GM11168 (cell line): Measurements from ENCODE around the gene KCTD20.

Experiments
- in situ Hi-C: fragments of 300-500 bp; cut with MboI; formaldehyde crosslinking; loops from one replicate; pipeline ENCODE4 v1.12.0; 2022; ENCODE audit warnings: low sequenced_read_pairs; ENCODE audit not compliant: unreplicated experiment

Gene KCTD20

DNA sequence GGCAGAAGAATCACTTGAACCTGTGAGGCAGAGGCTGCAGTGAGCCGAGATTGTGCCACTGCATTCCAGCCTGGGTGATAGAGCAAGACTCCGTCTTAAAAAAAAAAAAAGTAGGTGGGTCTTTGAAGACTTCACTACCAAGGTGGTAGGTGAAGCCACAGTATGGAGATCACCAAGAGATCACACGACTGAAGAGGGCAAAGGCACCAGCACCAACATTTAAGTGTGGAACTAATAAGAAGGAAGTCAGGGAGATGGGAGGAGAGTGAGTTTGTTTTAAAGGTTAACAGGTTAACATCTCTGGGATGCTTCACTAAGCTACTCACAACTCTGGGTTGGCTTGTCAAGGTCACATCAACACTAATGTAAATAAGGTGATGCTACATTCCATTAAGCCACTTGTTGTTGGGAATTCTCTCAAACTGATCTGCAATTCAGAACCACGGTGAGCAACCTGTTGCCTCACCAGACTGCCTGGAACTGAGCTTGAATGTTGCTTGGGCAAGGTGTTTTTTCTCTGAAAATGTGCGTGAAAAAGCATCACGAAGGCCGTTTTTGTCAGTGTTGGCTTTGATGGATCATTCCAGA is 48.7 kb downstream of the KCTD20 start:
- in situ Hi-C loops = no loop called here

DNA sequence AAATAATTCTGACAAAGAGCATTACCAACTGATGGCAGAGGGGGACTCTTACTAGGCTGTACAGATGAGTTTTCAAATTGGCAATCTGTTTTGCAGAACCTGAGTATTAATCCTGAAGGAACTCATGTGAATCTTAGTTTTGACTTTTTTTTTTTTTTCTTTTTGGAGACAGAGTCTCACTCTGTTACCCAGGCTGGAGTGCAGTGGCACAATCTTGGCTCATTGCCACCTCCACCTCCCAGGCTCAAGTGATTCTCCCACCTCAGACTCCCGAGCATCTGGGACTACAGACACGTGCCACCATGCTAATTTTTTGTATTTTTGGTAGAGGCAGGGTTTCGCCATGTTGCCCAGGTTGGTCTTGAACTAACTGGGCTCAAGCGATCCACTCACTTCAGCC is 49.3 kb downstream of the KCTD20 start:
- in situ Hi-C loops = no loop called here

- in situ Hi-C loops = no loop called here
Observed at GRCh38 chr6:36492621-36493020, 49.8 kb downstream of the KCTD20 start.

DNA sequence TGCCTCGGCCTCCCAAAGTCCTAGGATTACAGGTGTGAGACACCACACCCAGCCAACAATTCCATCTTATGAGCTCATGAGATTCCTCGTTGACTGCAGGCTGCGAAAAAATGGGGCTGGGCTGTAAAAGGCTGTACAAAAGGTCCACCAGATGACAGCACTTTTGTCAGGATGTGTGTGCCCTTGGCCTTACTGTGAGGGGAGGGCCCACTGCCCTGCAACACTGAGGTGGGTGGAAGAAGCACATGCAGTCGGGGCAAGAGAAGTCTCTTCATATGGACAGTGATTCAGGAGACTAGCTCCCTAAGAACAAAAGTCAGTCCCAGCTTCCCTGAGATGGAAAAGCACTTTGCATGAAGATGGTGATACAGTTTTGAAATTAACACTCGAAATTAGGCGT is 50.5 kb downstream of the KCTD20 start:
- in situ Hi-C loops = no loop called here

DNA sequence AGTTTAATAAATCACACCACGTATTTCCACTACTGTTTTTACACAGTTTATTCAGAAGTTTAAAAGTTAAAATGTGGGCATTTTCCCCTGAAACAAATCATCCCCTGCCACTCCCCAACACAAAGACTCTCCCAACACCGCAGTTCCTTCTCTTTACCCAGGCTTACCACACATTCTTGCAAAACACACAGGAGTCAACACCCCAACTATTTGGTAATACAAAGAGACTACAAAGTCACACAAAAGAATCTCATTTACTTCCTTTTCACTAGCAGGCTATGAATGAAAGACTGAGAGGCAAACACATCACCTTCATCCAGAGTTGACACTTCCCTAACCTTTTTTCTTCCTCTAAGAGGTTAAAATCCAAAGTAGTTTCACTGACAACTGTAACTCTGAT is 51.1 kb downstream of the KCTD20 start:
- in situ Hi-C loops = no loop called here

- in situ Hi-C loops = no loop called here
Observed at GRCh38 chr6:36495086-36495485, 52.3 kb downstream of the KCTD20 start.

DNA sequence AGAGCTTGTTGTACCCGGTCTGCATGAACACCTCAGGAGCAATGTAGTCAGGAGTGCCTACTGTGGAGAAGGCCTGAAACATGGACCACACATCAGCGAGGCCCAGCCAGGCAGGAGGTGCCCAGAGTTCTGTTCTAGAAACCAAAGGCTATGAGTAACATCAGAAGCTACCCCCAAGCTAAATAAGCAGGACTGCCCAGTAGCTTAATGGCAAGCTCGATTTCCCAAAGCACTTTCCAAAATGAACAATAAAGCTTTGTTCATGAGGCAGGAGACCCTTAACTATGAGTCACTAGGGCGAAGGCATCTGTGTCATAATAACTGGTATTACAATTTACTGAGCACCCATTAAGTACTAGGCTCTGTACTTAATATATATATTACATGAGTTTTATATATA is 57.1 kb downstream of the KCTD20 start:
- in situ Hi-C loops = no loop called here

- in situ Hi-C loops = no loop called here
Observed at GRCh38 chr6:36501686-36502085, 58.9 kb downstream of the KCTD20 start.

GRCh38 chr6:36504181-36504580 is 61.4 kb downstream of the KCTD20 start:
- in situ Hi-C loops = no loop called here

- in situ Hi-C loops = no loop called here
Observed at GRCh38 chr6:36504982-36505381, 62.2 kb downstream of the KCTD20 start.

GRCh38 chr6:36505744-36506534 is 63.1 kb downstream of the KCTD20 start:
- in situ Hi-C loops = no loop called here

DNA sequence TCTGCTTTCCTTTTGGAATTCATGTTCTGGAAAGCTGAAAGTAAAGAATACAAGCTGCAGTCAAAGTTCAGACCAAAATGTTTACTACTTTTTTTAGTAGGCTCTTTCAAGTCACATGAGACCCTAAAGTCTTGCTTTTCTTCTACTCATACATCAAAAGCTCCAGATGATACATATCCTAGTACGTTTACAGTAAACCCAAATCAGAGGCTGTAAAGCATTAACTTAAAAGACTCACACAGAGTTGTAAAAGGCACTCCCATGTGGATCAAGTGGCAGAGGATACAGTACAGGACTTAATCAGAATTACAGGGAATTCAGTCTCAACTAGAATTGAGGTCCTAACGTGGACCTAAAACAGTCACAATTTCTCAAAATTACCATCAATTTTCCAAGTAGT is 63.8 kb downstream of the KCTD20 start:
- in situ Hi-C loops = no loop called here

DNA sequence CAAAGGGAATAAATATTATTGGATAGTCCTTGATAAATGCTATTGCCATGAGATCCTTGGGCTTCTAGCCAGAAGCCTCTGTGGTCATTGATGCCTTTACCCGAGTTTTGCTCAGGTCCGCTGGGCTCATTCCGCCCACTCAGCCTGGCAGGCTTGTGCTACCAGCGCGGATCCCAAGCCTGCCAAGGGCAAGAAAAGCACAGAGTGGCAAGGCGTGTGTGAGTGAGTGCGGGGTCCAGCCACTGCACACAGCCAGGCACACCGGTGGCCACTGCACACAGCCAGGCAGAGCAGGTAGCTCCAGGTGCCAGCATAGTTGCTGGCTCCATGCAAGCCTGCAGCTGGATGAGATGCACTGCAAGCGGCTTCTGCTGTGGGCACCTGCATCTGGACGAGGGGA is 65.7 kb downstream of the KCTD20 start:
- in situ Hi-C loops = no loop called here

GRCh38 chr6:36510365-36510764 is 67.6 kb downstream of the KCTD20 start:
- in situ Hi-C loops = no loop called here

- in situ Hi-C loops = no loop called here
Observed at GRCh38 chr6:36514554-36515456, 72.0 kb downstream of the KCTD20 start.

- in situ Hi-C loops = no loop called here
Observed at GRCh38 chr6:36515844-36516243, 73.0 kb downstream of the KCTD20 start.

- in situ Hi-C loops = no loop called here
Observed at GRCh38 chr6:36516559-36516958, 73.8 kb downstream of the KCTD20 start.

GRCh38 chr6:36516988-36517387 is 74.2 kb downstream of the KCTD20 start:
- in situ Hi-C loops = no loop called here

DNA sequence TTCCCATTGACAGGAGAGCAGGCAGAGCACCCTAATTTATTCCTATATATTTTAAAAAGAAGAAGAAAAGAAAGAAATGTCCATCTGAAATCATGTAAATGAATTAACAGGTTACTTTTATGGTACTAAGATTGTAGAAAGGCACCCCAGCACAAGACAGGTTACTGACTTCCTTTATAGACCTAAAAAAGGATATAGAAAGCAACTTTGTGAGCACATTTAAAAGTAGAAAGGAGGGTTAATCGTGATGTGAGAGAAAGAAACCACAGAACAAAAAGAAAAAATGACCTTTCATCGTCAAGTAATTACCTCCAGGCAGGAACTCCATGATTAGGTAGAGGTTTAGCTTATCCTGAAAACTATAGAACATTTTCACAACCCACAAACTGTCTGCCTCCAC is 74.6 kb downstream of the KCTD20 start:
- in situ Hi-C loops = no loop called here

DNA sequence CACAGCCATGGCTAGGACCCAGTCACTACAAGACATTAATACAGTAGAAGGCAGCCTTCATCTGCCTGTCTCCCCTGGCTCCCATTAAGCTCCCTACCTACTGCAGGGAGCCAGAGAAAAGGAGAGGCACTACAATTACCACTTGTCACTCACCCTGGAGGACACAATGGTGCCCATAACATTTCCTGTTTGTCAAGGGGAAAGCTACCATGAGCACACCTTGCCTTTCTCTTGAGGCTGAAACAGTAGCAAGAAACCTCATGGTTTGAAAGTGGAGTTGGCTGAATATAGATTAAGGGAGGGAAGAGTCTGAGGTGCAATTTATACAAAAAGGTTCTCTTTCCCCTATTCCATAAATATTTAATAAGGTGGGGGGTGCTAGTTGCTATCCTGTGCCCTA is 76.6 kb downstream of the KCTD20 start:
- in situ Hi-C loops = no loop called here

GRCh38 chr6:36523451-36523850 is 80.7 kb downstream of the KCTD20 start:
- in situ Hi-C loops = no loop called here
